Uterus (tissue), 4 donors: ENCODE results near the gene HLA-DQA2. TPM values are rescaled to one million over a fixed set of nuclear protein-coding genes. Genes with fewer than 3 reads are reported as not detected.
"Not testable (repeated sequence)": the region's sequence is repeated elsewhere in the genome, so short reads cannot be mapped to it uniquely, and the experiment has no call there.

Source experiments
- DNase-seq, 2 donors: peaks; one replicate each; pipeline ENCODE4 v3.0.0-alpha.2; 2019 to 2020
- H3K27ac ChIP-seq, 2 donors: fragments of 200-600 bp; sonication (generic); 1 replicate in 1 of 2; 2 replicates in 1 of 2; pipeline ENCODE4 v1.5.1; 2016 to 2018
- H3K27me3 ChIP-seq, 2 donors: fragments of 200-600 bp; sonication (generic); one replicate each; pipeline ENCODE4 v1.5.1; 2018 to 2019; ENCODE audit warnings: control low read depth in 1 of 2
- H3K36me3 ChIP-seq, 2 donors: fragments of 200-600 bp; sonication (generic); one replicate each; pipeline ENCODE4 v1.5.1; 2019; ENCODE audit warnings: control low read depth in 1 of 2
- H3K4me1 ChIP-seq, 2 donors: fragments of 200-600 bp; sonication (generic); one replicate each; pipeline ENCODE4 v1.5.1; 2018 to 2019; ENCODE audit warnings: control low read depth in 1 of 2
- H3K4me3 ChIP-seq, 2 donors: fragments of 200-600 bp; sonication (generic); 1 replicate in 1 of 2; 2 replicates in 1 of 2; pipeline ENCODE4 v1.5.1; 2018 to 2019; ENCODE audit warnings: mild to moderate bottlenecking in 1 of 2
- H3K9me3 ChIP-seq, 2 donors: fragments of 200-600 bp; sonication (generic); one replicate each; pipeline ENCODE4 v1.5.1; 2019; ENCODE audit warnings: control low read depth in 1 of 2
- POLR2A ChIP-seq, 2 donors: fragments of 450-650 bp; IDR thresholded peaks; one replicate each; pipeline ENCODE4 v1.6.1; 2016; ENCODE audit warnings: antibody characterized with exemption in 2 of 2, mild to moderate bottlenecking in 1 of 2, moderate library complexity in 1 of 2
- intact Hi-C: fragments of 100-400 bp; cut with DNase I; formaldehyde crosslinking; loops from one replicate; pipeline ENCODE4 v1.15.1; 2023; ENCODE audit warnings: low total_unique reads
- total RNA-seq, 4 donors: library from RNA; depleted of rRNA in 3 of 4; stranded (reverse); fragments of >200 nt in 3 of 4; gene quantifications; one replicate each; pipeline versions ENCODE4 v1.1.0 to v1.2.4, GENCODE V29; 2014 to 2023
- TF ChIP-seq, protein P1 (sequence below), 4 experiments: fragments of 200-600 bp in 2 of 4; fragments of 450-650 bp in 2 of 4; sonication (generic) in 2 of 4; IDR thresholded peaks; one replicate each; pipeline ENCODE4 v1.5.1; 2016 to 2019; ENCODE audit warnings: antibody characterized with exemption in 4 of 4, mild to moderate bottlenecking in 2 of 4, moderate library complexity in 1 of 4
- donor health status: DM: yes; HTN: yes; CAD: no.

The HLA-DQA2 gene
- total RNA-seq, 4 donors from 2014 or later: 4.4 TPM; not detected in 3

DNA sequence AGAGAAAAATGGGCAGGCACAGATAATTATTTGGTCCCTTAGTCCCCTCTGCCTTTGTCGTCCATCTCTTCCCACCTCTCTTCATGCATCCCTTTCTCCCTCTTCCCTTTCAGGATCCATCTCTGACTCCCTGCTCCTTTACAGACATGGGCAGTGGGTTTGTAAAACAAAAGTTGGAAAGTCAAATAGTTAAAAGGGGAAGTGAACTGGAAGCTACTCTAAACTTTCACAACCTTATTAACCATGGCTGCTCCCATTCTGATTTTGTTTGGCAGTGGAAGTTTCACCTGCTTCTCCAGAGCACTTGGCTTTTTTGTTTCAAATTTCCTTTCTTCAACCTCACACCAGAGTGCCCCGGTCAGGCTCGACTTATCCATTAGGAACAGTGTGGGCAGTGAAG, 1.2 kb downstream of the HLA-DQA2 start:
- no peaks in the 10 kb centered on the region for H3K36me3 ChIP-seq
- H3K9me3 ChIP-seq: no peaks in the 10 kb centered on the region
- TF ChIP-seq, protein P1, sequence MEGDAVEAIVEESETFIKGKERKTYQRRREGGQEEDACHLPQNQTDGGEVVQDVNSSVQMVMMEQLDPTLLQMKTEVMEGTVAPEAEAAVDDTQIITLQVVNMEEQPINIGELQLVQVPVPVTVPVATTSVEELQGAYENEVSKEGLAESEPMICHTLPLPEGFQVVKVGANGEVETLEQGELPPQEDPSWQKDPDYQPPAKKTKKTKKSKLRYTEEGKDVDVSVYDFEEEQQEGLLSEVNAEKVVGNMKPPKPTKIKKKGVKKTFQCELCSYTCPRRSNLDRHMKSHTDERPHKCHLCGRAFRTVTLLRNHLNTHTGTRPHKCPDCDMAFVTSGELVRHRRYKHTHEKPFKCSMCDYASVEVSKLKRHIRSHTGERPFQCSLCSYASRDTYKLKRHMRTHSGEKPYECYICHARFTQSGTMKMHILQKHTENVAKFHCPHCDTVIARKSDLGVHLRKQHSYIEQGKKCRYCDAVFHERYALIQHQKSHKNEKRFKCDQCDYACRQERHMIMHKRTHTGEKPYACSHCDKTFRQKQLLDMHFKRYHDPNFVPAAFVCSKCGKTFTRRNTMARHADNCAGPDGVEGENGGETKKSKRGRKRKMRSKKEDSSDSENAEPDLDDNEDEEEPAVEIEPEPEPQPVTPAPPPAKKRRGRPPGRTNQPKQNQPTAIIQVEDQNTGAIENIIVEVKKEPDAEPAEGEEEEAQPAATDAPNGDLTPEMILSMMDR (IDR thresholded peaks at IDR 0.05): no peak
- TF ChIP-seq POLR2A (IDR thresholded peaks at IDR 0.05): no peak
- H3K4me1 ChIP-seq: no peaks in the 10 kb centered on the region
- H3K27ac ChIP-seq: no peak overlapping the region
- intact Hi-C loops: no loop called here
- H3K27me3 ChIP-seq: no peaks in the 10 kb centered on the region
- no peak for DNase-seq
- H3K4me3 ChIP-seq: no peak overlapping the region

DNA sequence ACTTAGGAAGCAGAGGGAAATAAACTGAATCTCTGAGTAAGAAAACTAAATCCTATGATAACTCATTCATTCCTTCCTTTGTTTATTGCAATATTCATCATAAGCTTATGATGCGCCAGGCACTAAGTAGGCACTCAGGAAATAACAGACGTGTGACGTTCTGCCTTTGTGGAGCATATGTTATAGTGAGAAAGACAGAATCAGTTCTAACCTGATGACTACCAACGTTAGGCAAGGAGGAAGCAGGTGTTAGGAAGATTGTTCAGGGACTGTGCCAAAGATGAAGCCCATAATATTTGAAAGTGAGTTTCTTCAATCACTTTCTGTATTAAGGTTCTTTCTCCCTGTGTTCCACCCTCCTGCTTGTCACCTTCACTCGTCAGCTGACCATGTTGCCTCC, 3.6 kb downstream of the HLA-DQA2 start:
- TF ChIP-seq POLR2A (IDR thresholded peaks at IDR 0.05): no peak
- TF ChIP-seq, protein P1 (IDR thresholded peaks at IDR 0.05): no peak
- intact Hi-C loops: no loop called here
- no peak for DNase-seq
- H3K27me3 ChIP-seq: no peaks in the 10 kb centered on the region
- no peaks in the 10 kb centered on the region for H3K4me1 ChIP-seq
- no peaks in the 10 kb centered on the region for H3K36me3 ChIP-seq
- no peaks in the 10 kb centered on the region for H3K9me3 ChIP-seq
- H3K27ac ChIP-seq: no peak overlapping the region
- H3K4me3 ChIP-seq: no peak overlapping the region

DNA sequence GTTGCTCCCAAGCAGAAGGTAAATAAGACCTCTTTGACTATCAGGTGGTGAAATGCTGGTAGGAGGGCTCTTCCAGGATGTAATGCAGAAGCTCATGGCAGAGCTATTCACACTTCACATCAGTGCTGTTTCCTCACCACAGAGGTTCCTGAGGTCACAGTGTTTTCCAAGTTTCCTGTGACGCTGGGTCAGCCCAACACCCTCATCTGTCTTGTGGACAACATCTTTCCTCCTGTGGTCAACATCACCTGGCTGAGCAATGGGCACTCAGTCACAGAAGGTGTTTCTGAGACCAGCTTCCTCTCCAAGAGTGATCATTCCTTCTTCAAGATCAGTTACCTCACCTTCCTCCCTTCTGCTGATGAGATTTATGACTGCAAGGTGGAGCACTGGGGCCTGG, 4.5 kb downstream of the HLA-DQA2 start:
- H3K27ac ChIP-seq, H3K36me3 ChIP-seq, H3K27me3 ChIP-seq, H3K4me3 ChIP-seq, intact Hi-C loops, H3K4me1 ChIP-seq, H3K9me3 ChIP-seq, DNase-seq: not testable (repeated sequence)

DNA sequence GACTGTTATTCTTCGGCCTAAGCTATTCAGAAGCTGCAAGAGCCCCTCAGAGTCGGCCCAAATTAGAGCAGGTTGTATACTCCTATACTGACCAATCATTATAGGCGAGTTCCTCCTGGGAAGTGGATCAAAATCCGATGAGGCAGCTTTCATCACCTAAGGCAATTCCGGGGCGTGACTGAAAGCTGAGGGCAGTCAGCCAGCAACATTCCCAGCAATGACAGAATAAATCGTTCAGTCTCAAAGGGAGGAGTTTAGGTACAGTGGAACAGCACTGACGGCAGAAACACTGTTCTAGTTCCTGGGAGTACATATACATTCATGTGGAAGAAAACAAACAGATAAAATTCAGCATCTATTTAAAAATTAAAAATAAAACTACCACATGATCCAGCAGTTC, 11.4 kb downstream of the HLA-DQA2 start:
- Histone ChIP-seq H3K9me3 (no peaks in the 10 kb centered on the region), H3K4me1 (no peaks in the 10 kb centered on the region), H3K27me3 (peaks cover 0 to 8% of the 10 kb centered on the region in 2 donors), H3K27ac (no peak overlapping the region), H3K36me3 (no peaks in the 10 kb centered on the region), H3K4me3 (no peak overlapping the region)
- no peak for TF ChIP-seq POLR2A (IDR thresholded peaks at IDR 0.05)
- intact Hi-C loops: no loop called here
- no peak for DNase-seq

DNA sequence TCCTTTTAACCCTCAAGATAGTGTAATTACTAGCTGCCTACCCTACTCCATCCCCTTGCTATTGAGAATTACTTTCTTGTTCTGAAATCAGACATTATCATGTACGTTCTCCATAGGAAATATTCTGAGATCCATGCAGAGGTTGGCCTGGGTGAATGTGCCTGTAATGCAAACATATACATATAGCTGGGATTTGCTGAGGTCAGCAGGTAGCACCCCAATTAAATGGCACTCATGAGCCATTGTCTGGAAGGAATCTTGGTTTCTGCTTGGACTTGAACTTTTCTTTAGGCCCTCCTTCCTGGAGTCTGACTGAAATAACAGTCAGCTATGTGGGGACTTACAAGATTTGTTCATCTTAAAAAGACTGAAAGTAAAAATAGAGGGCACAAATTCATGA, 18.5 kb downstream of the HLA-DQA2 start:
- TF ChIP-seq POLR2A (IDR thresholded peaks at IDR 0.05): no peak
- TF ChIP-seq, protein P1 (IDR thresholded peaks at IDR 0.05): no peak
- Histone ChIP-seq H3K36me3 (no peaks in the 10 kb centered on the region), H3K27ac (no peak overlapping the region), H3K4me1 (no peaks in the 10 kb centered on the region), H3K4me3 (no peak overlapping the region), H3K27me3 (no peaks in the 10 kb centered on the region), H3K9me3 (no peaks in the 10 kb centered on the region)
- intact Hi-C loops: loop anchor here (5.0 kb wide), 1 partner anchor 97 kb away; no protein-coding TSS in a partner anchor
- no peak for DNase-seq

DNA sequence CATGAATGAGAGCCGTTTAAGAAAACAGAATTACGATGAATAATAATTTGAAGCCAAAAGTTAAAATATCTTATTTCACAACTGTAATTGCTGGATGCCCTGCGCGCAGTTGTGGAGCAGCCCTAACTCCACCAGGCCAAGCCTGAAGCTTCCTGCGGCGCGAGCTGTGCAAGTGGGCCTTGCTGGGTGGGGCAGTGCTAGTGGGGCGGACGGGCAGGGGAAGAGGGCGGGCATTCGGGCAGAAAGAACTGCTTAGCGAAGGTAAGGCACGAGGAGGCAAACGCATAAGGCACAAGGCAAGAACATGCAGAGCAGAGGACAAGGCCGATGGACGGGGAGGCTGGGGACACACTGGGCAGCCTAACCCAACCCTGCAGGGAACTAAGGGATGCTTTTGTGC, 19.9 kb downstream of the HLA-DQA2 start:
- no peak for DNase-seq
- Histone ChIP-seq H3K36me3 (no peaks in the 10 kb centered on the region), H3K4me3 (no peak overlapping the region), H3K9me3 (no peaks in the 10 kb centered on the region), H3K27ac (no peak overlapping the region), H3K27me3 (no peaks in the 10 kb centered on the region), H3K4me1 (no peaks in the 10 kb centered on the region)
- TF ChIP-seq, protein P1 (IDR thresholded peaks at IDR 0.05): no peak
- no peak for TF ChIP-seq POLR2A (IDR thresholded peaks at IDR 0.05)
- intact Hi-C loops: loop anchor here (5.0 kb wide), 1 partner anchor 99 kb away; no protein-coding TSS in a partner anchor
